Adrenal gland (tissue), 12 donors: ENCODE measurements around the gene CHRM5. TPM values are rescaled to one million over a fixed set of nuclear protein-coding genes. Genes with fewer than 3 reads are reported as not detected.

Experiments
- DNase-seq, 7 donors: peaks; one replicate each; pipeline ENCODE4 v3.0.0-alpha.2; 2019 to 2020
- H3K27ac ChIP-seq, 5 donors: fragments of 200-600 bp; sonication (generic) in 4 of 5; 1 replicate in 3 of 5; 2 replicates in 2 of 5; pipeline versions ENCODE4 v1.5.1 to v1.8.0; 2016 to 2020; ENCODE audit warnings: mild to moderate bottlenecking in 1 of 5
- H3K27me3 ChIP-seq: fragments of 200-600 bp; 2 replicates; pipeline ENCODE4 v1.8.0; 2021
- H3K36me3 ChIP-seq, 2 donors: fragments of 200-600 bp; replicated peaks in 1 of 2; 1 replicate in 1 of 2; 2 replicates in 1 of 2; pipeline versions ENCODE4 v1.5.1 to v1.8.0; 2018 to 2022
- H3K4me1 ChIP-seq, 2 donors: fragments of 200-600 bp; replicated peaks in 1 of 2; 1 replicate in 1 of 2; 2 replicates in 1 of 2; pipeline versions ENCODE4 v1.5.1 to v1.8.0; 2018 to 2021
- H3K4me3 ChIP-seq, 4 donors: fragments of 200-600 bp; sonication (generic) in 3 of 4; one replicate each; pipeline ENCODE4 v1.5.1; 2016 to 2018
- H3K9me3 ChIP-seq, 3 donors: fragments of 200-600 bp; sonication (generic) in 1 of 3; replicated peaks in 1 of 3; 1 replicate in 2 of 3; 2 replicates in 1 of 3; pipeline versions ENCODE4 v1.5.1 to v1.8.0; 2016 to 2021
- POLR2A ChIP-seq, 2 donors: fragments of 450-650 bp; IDR thresholded peaks; one replicate each; pipeline ENCODE4 v1.6.1; 2017; ENCODE audit warnings: antibody characterized with exemption in 2 of 2, mild to moderate bottlenecking in 2 of 2, moderate library complexity in 1 of 2
- WGBS, 4 donors: extraction: QIAGEN DNeasy Blood & Tissue Kit in 2 of 4; methylation state at CpG; one replicate each; pipeline versions ENCODE4 v1.1.5 to v1.1.7; 2013 to 2017; 5-methylcytosine and 5-hydroxymethylcytosine counted together
- intact Hi-C, 2 donors: fragments of 100-400 bp; cut with DNase I; formaldehyde crosslinking; loops; one replicate each; pipeline versions ENCODE4 v1.14.1 to v1.15.0; 2022 to 2023
- polyA plus RNA-seq, 3 donors: library from polyadenylated mRNA; stranded (reverse); fragments of 200-250 nt in 2 of 3; fragments of 350-450 nt in 1 of 3; fragmentation: Illumina TruSeq in 1 of 3; extraction: RNeasy Lipid Tissue Mini Kit (QIAGEN cat#74804) in 1 of 3; gene quantifications; one replicate each; pipeline ENCODE4 v1.2.3, GENCODE V29; 2013 to 2014
- total RNA-seq, 9 donors: library from RNA; depleted of rRNA in 4 of 9; stranded (reverse); fragments of >200 nt in 4 of 9; fragments of 120-200 nt in 1 of 9; fragmentation: NEBNext Ultra II Directional in 1 of 9; extraction: Animal tissue kit (Norgen Biotek cat#: 25700) in 1 of 9; gene quantifications; one replicate each; pipeline versions ENCODE4 v1.1.0 to v1.2.4, GENCODE V29; 2013 to 2023
- TF ChIP-seq, protein P1 (sequence below), 6 experiments: fragments of 450-650 bp in 4 of 6; fragments of 200-600 bp in 2 of 6; sonication (generic) in 1 of 6; IDR thresholded peaks; 1 replicate in 5 of 6; 2 replicates in 1 of 6; pipeline versions ENCODE4 v1.5.1 to v1.8.0; 2016 to 2021; ENCODE audit warnings: antibody characterized with exemption in 6 of 6, mild to moderate bottlenecking in 2 of 6, moderate library complexity in 1 of 6
- donor health status: healthy with polysubstance abuse.
- donor health status: Bipolar disorder and iron deficiency.
- donor health status: DM: yes; HTN: yes; CAD: no.
- donor health status: DM: no; HTN: no; CAD: no.
- donor health status: DM: no; HTN: no; CAD: no.
- donor health status: DM: yes; HTN: yes; CAD: no.

Gene CHRM5
- total and polyA plus RNA-seq, 12 donors, result under 0.01 to 0.15 TPM; not detected in 10

GRCh38 chr15:33955945-33956344 is 12.4 kb upstream of the CHRM5 start:
- Histone ChIP-seq H3K4me3 (no peak overlapping the region), H3K36me3 (no peaks in the 10 kb centered on the region), H3K4me1 (peaks cover 0 to 4% of the 10 kb centered on the region in 2 donors), H3K27me3 (no peaks in the 10 kb centered on the region), H3K27ac (no peak overlapping the region), H3K9me3 (no peaks in the 10 kb centered on the region)
- TF ChIP-seq, protein P1, sequence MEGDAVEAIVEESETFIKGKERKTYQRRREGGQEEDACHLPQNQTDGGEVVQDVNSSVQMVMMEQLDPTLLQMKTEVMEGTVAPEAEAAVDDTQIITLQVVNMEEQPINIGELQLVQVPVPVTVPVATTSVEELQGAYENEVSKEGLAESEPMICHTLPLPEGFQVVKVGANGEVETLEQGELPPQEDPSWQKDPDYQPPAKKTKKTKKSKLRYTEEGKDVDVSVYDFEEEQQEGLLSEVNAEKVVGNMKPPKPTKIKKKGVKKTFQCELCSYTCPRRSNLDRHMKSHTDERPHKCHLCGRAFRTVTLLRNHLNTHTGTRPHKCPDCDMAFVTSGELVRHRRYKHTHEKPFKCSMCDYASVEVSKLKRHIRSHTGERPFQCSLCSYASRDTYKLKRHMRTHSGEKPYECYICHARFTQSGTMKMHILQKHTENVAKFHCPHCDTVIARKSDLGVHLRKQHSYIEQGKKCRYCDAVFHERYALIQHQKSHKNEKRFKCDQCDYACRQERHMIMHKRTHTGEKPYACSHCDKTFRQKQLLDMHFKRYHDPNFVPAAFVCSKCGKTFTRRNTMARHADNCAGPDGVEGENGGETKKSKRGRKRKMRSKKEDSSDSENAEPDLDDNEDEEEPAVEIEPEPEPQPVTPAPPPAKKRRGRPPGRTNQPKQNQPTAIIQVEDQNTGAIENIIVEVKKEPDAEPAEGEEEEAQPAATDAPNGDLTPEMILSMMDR (IDR thresholded peaks at IDR 0.05), result no peak
- intact Hi-C loops, result no loop called here
- WGBS, 4 donors, result 68 to 77% (median 71%) methylated on average over 10 of the region's 10 CpGs
- DNase-seq, result no peak

DNA sequence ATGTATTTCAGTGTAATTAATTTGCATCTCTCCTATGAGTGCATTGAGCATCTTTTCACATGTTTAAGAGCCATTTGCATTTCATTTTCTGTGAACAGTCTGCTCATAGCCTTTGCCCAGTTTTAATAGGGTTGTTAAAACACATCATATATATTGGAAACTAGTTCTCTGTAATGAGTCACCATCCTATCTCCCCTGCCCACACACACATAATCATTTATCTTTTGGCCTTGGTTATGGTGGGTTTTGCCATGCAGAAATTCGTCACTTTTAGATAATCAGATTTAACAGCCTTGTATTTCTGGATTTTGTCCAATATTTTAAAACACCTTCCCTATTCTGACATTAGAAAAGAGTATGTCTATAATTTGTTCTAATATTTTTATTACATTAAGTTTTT is 11.9 kb upstream of the CHRM5 start:
- Histone ChIP-seq H3K9me3 (no peaks in the 10 kb centered on the region), H3K4me3 (no peak overlapping the region), H3K36me3 (no peaks in the 10 kb centered on the region), H3K27me3 (no peaks in the 10 kb centered on the region), H3K27ac (no peak overlapping the region), H3K4me1 (peaks cover 0 to 4% of the 10 kb centered on the region in 2 donors)
- intact Hi-C loops, result no loop called here
- no peak for TF ChIP-seq POLR2A (IDR thresholded peaks at IDR 0.05)
- TF ChIP-seq, protein P1 (IDR thresholded peaks at IDR 0.05), result no peak
- DNase-seq, result peak in 2 of 7 donors; percentile 10 to 20
- 20 to 31% (median 27%) methylated on average over 1 of the region's 1 CpG for WGBS, 4 donors

- no peak overlapping the region for H3K27ac ChIP-seq
- H3K27me3 ChIP-seq, result no peaks in the 10 kb centered on the region
- no peak overlapping the region for H3K4me3 ChIP-seq
- H3K36me3 ChIP-seq, result no peaks in the 10 kb centered on the region
- H3K4me1 ChIP-seq, result peaks cover 0 to 11% of the 10 kb centered on the region in 2 donors
- no peak for DNase-seq
- TF ChIP-seq POLR2A (IDR thresholded peaks at IDR 0.05), result no peak
- TF ChIP-seq, protein P1 (IDR thresholded peaks at IDR 0.05), result no peak
- no peaks in the 10 kb centered on the region for H3K9me3 ChIP-seq
- WGBS, 4 donors, result 64 to 78% (median 71%) methylated on average over 7 of the region's 7 CpGs
- intact Hi-C loops, result loop anchor here in 1 of 2 donors (5.0 to 10.0 kb wide), 2 partner anchors 73 to 195 kb away; no protein-coding TSS in a partner anchor
Observed at GRCh38 chr15:33959844-33960548, 8.3 kb upstream of the CHRM5 start.

GRCh38 chr15:33960549-33960935 is 7.8 kb upstream of the CHRM5 start:
- no peak for TF ChIP-seq POLR2A (IDR thresholded peaks at IDR 0.05)
- TF ChIP-seq, protein P1 (IDR thresholded peaks at IDR 0.05), result no peak
- Histone ChIP-seq H3K4me1 (peaks cover 0 to 11% of the 10 kb centered on the region in 2 donors), H3K27me3 (no peaks in the 10 kb centered on the region), H3K4me3 (no peak overlapping the region), H3K9me3 (no peaks in the 10 kb centered on the region), H3K36me3 (no peaks in the 10 kb centered on the region), H3K27ac (no peak overlapping the region)
- 78 to 87% (median 83%) methylated on average over 3 of the region's 3 CpGs for WGBS, 4 donors
- intact Hi-C loops, result loop anchor here in 1 of 2 donors (5.0 to 10.0 kb wide), 2 partner anchors 73 to 196 kb away; no protein-coding TSS in a partner anchor
- no peak for DNase-seq
